ENCODE results near the gene TSR3.

TSR3 gene

GRCh38 chr16:1322407-1322806, 29.3 kb downstream of the TSR3 start:
- no peak for DNase-seq

- DNase-seq, result no peak
Observed at GRCh38 chr16:1320658-1321240, 30.9 kb downstream of the TSR3 start.

- no peak for DNase-seq
Observed at GRCh38 chr16:1320097-1320496, 31.6 kb downstream of the TSR3 start.

- no peak for DNase-seq
Observed at GRCh38 chr16:1319041-1319440, 32.6 kb downstream of the TSR3 start.

GRCh38 chr16:1318268-1318545, 33.5 kb downstream of the TSR3 start:
- DNase-seq, result no peak

GRCh38 chr16:1317479-1318267, 34.0 kb downstream of the TSR3 start:
- no peak for DNase-seq

- no peak for DNase-seq
Observed at GRCh38 chr16:1316033-1316405, 35.7 kb downstream of the TSR3 start.

- no peak for DNase-seq
Observed at GRCh38 chr16:1315081-1316032, 36.3 kb downstream of the TSR3 start.

- no peak for DNase-seq
Observed at GRCh38 chr16:1314399-1315068, 37.1 kb downstream of the TSR3 start.

GRCh38 chr16:1313721-1314369, 37.8 kb downstream of the TSR3 start:
- no peak for DNase-seq

GRCh38 chr16:1312903-1313302, 38.8 kb downstream of the TSR3 start:
- DNase-seq, result no peak

- no peak for DNase-seq
Observed at GRCh38 chr16:1312467-1312816, 39.2 kb downstream of the TSR3 start.

GRCh38 chr16:1311738-1312466, 39.8 kb downstream of the TSR3 start:
- no peak for DNase-seq

GRCh38 chr16:1311212-1311737, 40.4 kb downstream of the TSR3 start:
- no peak for DNase-seq

- no peak for DNase-seq
Observed at GRCh38 chr16:1310832-1311200, 40.9 kb downstream of the TSR3 start.

- no peak for DNase-seq
Observed at GRCh38 chr16:1309888-1310831, 41.5 kb downstream of the TSR3 start.

- DNase-seq, result peak; percentile 98
Observed at GRCh38 chr16:1308977-1309885, 42.4 kb downstream of the TSR3 start, which contains the start of gene UBE2I. TSS of gene UBE2I (plus strand) at chr16:1309636. CDS start at chr16:1314031, 4,395 bp downstream.

- no peak for DNase-seq
Observed at GRCh38 chr16:1308036-1308976, 43.4 kb downstream of the TSR3 start.
